ENCODE measurements around the gene MBTPS1. TPM values are rescaled to one million over a fixed set of nuclear protein-coding genes. Genes with fewer than 3 reads are reported as not detected.

MBTPS1 gene
- 10 to 100 TPM; 57.0 to 98.8 (median 81.4) TPM for total RNA-seq

- intact Hi-C loops (cut with DNase I; ENCODE audit: low total_unique reads): no loop called here
Measured at GRCh38 chr16:84116720-84117493, at the start of gene MBTPS1. MBTPS1 (minus strand) TSS chr16:84116942; CDS start chr16:84101783, 15,159 bp downstream.

GRCh38 chr16:84165746-84166145 is 49.0 kb upstream of the MBTPS1 start:
- TF ChIP-seq, protein P1, sequence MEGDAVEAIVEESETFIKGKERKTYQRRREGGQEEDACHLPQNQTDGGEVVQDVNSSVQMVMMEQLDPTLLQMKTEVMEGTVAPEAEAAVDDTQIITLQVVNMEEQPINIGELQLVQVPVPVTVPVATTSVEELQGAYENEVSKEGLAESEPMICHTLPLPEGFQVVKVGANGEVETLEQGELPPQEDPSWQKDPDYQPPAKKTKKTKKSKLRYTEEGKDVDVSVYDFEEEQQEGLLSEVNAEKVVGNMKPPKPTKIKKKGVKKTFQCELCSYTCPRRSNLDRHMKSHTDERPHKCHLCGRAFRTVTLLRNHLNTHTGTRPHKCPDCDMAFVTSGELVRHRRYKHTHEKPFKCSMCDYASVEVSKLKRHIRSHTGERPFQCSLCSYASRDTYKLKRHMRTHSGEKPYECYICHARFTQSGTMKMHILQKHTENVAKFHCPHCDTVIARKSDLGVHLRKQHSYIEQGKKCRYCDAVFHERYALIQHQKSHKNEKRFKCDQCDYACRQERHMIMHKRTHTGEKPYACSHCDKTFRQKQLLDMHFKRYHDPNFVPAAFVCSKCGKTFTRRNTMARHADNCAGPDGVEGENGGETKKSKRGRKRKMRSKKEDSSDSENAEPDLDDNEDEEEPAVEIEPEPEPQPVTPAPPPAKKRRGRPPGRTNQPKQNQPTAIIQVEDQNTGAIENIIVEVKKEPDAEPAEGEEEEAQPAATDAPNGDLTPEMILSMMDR (IDR thresholded peaks at IDR 0.05): no peak
- TF ChIP-seq POLR2A (IDR thresholded peaks at IDR 0.05): no peak
- intact Hi-C loops (cut with DNase I; ENCODE audit: low total_unique reads): no loop called here
- H3K4me3 ChIP-seq (ENCODE audit: low read depth, poor library complexity, severe bottlenecking): no peak overlapping the region
- 89 to 90% methylated on average over 7 of the region's 7 CpGs for WGBS, 2 donors
- no peak for DNase-seq (ENCODE audit: low spot score in 2 of 2)

More at GRCh38 chr16:84116720-84117493, at the start of gene MBTPS1:
- WGBS, 2 donors: 0 to 1% methylated on average over 33 to 43 of the region's 94 CpGs
- peak; percentile 96 to 100 for DNase-seq (ENCODE audit: low spot score in 2 of 2)
- H3K4me3 ChIP-seq (ENCODE audit: low read depth, poor library complexity, severe bottlenecking): peak within 1 kb of the TSS; percentile 71
- TF ChIP-seq, protein P1 (IDR thresholded peaks at IDR 0.05): no peak
- TF ChIP-seq POLR2A (IDR thresholded peaks at IDR 0.05): peak in 1 of 2 donors; percentile 32

DNA sequence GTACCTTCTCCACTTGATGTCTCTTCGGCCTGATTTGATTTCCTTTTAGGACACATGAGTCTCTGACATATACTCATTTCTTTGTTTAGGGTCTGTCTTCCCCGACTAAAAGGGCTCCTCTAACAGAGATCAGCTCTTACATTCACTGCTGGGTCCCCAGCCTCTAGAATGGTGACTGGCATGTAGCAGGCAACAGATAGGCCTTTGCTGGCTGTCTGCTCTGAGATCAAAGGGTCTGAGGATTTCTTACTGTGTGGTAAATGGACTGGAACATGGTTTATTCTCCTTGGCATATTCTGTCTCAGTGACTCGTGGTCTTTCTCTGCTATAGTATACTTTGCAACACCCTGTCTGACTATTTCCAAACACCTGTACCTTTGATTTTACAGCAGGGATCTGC is 45.1 kb upstream of the MBTPS1 start:
- DNase-seq (ENCODE audit: low spot score in 2 of 2): no peak
- 59 to 63% methylated on average over 3 of the region's 3 CpGs for WGBS, 2 donors
- intact Hi-C loops (cut with DNase I; ENCODE audit: low total_unique reads): no loop called here
- TF ChIP-seq, protein P1 (IDR thresholded peaks at IDR 0.05): no peak
- TF ChIP-seq POLR2A (IDR thresholded peaks at IDR 0.05): no peak
- no peak overlapping the region for H3K4me3 ChIP-seq (ENCODE audit: low read depth, poor library complexity, severe bottlenecking)

DNA sequence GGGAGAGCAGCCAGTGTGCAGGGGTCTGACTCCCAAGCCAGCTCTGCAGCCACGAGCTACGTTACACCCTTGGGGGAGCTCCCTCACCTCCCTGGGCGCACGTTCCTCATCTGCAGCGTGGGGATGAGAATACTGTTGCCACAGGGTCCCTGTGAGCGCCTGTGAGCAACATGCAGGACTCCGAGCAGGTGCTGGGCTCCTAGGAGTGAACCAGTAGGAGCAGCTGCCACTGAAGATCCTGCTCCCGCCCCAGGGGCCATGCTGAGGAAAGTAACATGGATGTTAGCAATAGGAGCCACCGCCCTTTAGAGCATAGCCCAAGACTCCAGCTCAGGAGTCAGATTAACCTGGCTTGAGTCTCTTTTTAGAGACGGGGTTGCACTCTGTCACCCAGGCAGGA is 44.3 kb upstream of the MBTPS1 start:
- intact Hi-C loops (cut with DNase I; ENCODE audit: low total_unique reads): no loop called here
- WGBS, 2 donors: 78 to 79% methylated on average over 10 of the region's 10 CpGs
- no peak for DNase-seq (ENCODE audit: low spot score in 2 of 2)
- TF ChIP-seq, protein P1 (IDR thresholded peaks at IDR 0.05): no peak
- TF ChIP-seq POLR2A (IDR thresholded peaks at IDR 0.05): no peak
- H3K4me3 ChIP-seq (ENCODE audit: low read depth, poor library complexity, severe bottlenecking): no peak overlapping the region

DNA sequence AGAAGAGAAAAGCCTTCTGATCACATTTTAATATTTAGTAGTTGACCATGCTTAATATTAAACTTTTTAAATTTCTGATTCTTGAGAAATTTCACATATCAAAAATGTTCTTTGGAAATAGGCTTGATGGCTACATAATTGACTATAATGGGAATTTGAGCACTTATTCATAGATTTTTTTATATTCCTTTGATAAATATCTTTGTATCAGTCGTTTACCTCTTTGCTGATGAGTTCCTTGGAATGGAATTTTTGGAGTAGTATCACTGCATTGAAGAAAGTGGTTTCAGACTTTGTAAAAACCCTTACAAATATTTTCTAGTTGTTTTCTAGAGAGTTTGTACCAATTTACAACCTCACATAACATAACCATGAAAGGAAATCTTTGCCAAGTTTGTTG is 43.1 kb upstream of the MBTPS1 start:
- no peak for TF ChIP-seq POLR2A (IDR thresholded peaks at IDR 0.05)

GRCh38 chr16:84159007-84159406 is 42.3 kb upstream of the MBTPS1 start:
- TF ChIP-seq POLR2A (IDR thresholded peaks at IDR 0.05): no peak
- TF ChIP-seq, protein P1 (IDR thresholded peaks at IDR 0.05): no peak
- 36% methylated on average over 9 of the region's 9 CpGs for whole genome bisulfite sequencing, 2 donors
- no peak overlapping the region for H3K4me3 ChIP-seq (ENCODE audit: low read depth, poor library complexity, severe bottlenecking)
- intact Hi-C loops (cut with DNase I; ENCODE audit: low total_unique reads): no loop called here
- DNase-seq (ENCODE audit: low spot score in 2 of 2): no peak

More for the DNA sequence above, 43.1 kb upstream of the MBTPS1 start:
- DNase-seq (ENCODE audit: low spot score in 2 of 2): no peak
- H3K4me3 ChIP-seq (ENCODE audit: low read depth, poor library complexity, severe bottlenecking): no peak overlapping the region
- intact Hi-C loops (cut with DNase I; ENCODE audit: low total_unique reads): no loop called here
- 42% methylated on average over 1 of the region's 1 CpG for WGBS, 2 donors
